ENCODE measurements around the gene EYS. TPM values are rescaled to one million over a fixed set of nuclear protein-coding genes. Genes with fewer than 3 reads are reported as not detected.

The EYS gene
- total and polyA plus RNA-seq, 7 donors, result 0.07 to 0.46 TPM; not detected in 5

- no peaks in the 10 kb centered on the region for H3K4me1 ChIP-seq
- H3K9me3 ChIP-seq, result peaks cover 0 to 6% (median under 1%) of the 10 kb centered on the region in 4 donors
- TF ChIP-seq POLR2AphosphoS5 (IDR thresholded peaks at IDR 0.05), result no peak
- no peak for TF ChIP-seq CTCF (IDR thresholded peaks at IDR 0.05)
- TF ChIP-seq POLR2A (IDR thresholded peaks at IDR 0.05), result no peak
- no peak for TF ChIP-seq EP300 (IDR thresholded peaks at IDR 0.05)
- no peaks in the 10 kb centered on the region for H3K27me3 ChIP-seq
- no peak for DNase-seq
- H3K27ac ChIP-seq, result no peak overlapping the region
- 85 to 92% methylated on average over 3 of the region's 3 CpGs for WGBS, 2 donors
- intact Hi-C loops (cut with DNase I), result no loop called here
- H3K36me3 ChIP-seq, result no peaks in the 10 kb centered on the region
- no peak overlapping the region for H3K4me3 ChIP-seq
Observed at GRCh38 chr6:65199121-65199520, 507.9 kb downstream of the EYS start.

GRCh38 chr6:65191471-65191870, 515.6 kb downstream of the EYS start:
- no peak overlapping the region for H3K27ac ChIP-seq
- no peaks in the 10 kb centered on the region for H3K4me1 ChIP-seq
- H3K36me3 ChIP-seq, result no peaks in the 10 kb centered on the region
- no peak for DNase-seq
- H3K9me3 ChIP-seq, result no peaks in the 10 kb centered on the region
- intact Hi-C loops (cut with DNase I), result no loop called here
- TF ChIP-seq EP300 (IDR thresholded peaks at IDR 0.05), result no peak
- no peak for TF ChIP-seq POLR2A (IDR thresholded peaks at IDR 0.05)
- no peak for TF ChIP-seq CTCF (IDR thresholded peaks at IDR 0.05)
- TF ChIP-seq POLR2AphosphoS5 (IDR thresholded peaks at IDR 0.05), result no peak
- no peak overlapping the region for H3K4me3 ChIP-seq
- WGBS, 2 donors, result 56 to 86% methylated on average over 2 of the region's 2 CpGs
- no peaks in the 10 kb centered on the region for H3K27me3 ChIP-seq

DNA sequence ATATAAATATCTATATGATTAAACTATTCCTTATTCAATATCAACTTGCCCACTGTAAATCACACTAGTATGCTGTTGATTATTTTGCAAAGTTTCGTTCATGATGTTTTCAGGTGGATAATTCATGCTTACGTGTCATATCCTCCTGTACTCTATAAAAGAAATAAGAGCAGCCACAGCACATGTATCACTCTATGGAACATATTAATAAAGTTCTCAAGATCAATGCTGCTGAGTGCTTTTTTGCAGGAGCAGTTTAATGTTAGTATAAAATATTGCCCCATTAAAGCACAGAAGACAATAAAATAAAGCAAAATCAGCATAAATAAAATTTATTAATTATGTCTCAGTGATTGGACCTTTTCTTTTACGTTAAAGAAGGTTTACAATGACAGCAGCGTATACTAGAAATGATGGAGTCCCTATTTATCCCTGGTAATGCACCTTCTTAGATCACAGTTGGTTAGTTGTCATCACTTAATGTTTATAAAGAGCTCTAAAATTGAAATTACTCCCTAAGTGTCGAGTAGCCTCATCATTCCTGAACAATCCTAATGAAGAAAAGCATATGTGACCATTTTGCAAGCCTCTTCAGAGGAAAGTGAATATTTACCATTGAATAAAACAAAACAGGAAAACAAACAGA, 517.7 kb downstream of the EYS start:
- 68 to 75% methylated on average over 5 of the region's 5 CpGs for WGBS, 2 donors
- Histone ChIP-seq H3K36me3 (no peaks in the 10 kb centered on the region), H3K9me3 (no peaks in the 10 kb centered on the region), H3K4me3 (no peak overlapping the region), H3K27ac (no peak overlapping the region), H3K4me1 (no peaks in the 10 kb centered on the region), H3K27me3 (no peaks in the 10 kb centered on the region)
- DNase-seq, result no peak
- TF ChIP-seq POLR2AphosphoS5 (IDR thresholded peaks at IDR 0.05), result no peak
- TF ChIP-seq EP300 (IDR thresholded peaks at IDR 0.05), result no peak
- TF ChIP-seq CTCF (IDR thresholded peaks at IDR 0.05), result no peak
- no peak for TF ChIP-seq POLR2A (IDR thresholded peaks at IDR 0.05)
- intact Hi-C loops (cut with DNase I), result no loop called here

DNA sequence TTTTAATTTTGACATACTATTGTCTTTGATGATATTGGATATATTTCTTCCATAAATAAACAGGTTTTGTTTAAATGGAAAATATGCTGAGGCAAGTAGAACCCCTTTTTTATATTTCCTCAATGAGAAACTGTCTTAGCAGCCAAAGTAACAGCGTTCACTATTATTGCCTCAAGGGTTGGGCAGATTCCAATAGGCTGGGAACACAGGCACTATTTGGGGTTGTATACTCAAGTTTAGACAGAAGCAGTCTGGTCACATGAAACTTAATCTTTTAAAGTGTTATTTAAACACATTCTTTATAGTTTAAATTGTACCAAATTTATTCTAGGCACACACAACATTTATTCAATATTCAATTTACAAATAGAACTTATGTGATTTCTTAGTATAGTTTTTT, 520.2 kb downstream of the EYS start:
- Histone ChIP-seq H3K27ac (no peak overlapping the region), H3K27me3 (no peaks in the 10 kb centered on the region), H3K36me3 (no peaks in the 10 kb centered on the region), H3K4me1 (no peaks in the 10 kb centered on the region), H3K4me3 (no peak overlapping the region), H3K9me3 (no peaks in the 10 kb centered on the region)
- intact Hi-C loops (cut with DNase I), result no loop called here
- TF ChIP-seq EP300 (IDR thresholded peaks at IDR 0.05) (no peak), POLR2A (IDR thresholded peaks at IDR 0.05) (no peak), POLR2AphosphoS5 (IDR thresholded peaks at IDR 0.05) (no peak), CTCF (IDR thresholded peaks at IDR 0.05) (no peak)
- 26 to 67% methylated on average over 1 of the region's 1 CpG for WGBS, 2 donors
- no peak for DNase-seq

DNA sequence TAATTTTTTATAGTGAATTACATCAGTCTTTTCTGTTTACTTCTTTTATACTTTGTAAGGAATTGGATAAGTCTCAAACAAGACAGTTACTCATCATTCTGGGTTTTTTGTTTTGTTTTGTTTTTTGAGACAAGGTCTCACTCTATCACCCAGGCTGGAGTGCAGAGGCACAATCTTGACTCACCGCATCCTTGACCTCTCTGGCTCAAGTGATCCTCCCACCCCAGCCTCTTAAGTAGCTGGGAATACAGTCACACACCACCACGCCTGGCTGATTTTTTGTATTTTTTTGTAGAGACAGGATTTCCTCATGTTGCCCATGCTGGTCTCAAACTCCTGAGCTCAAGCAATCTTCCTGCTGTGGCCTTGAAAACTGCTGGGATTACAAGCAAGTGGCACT, 524.3 kb downstream of the EYS start:
- H3K27ac ChIP-seq, result no peak overlapping the region
- no peaks in the 10 kb centered on the region for H3K36me3 ChIP-seq
- TF ChIP-seq POLR2AphosphoS5 (IDR thresholded peaks at IDR 0.05) (no peak), EP300 (IDR thresholded peaks at IDR 0.05) (no peak), POLR2A (IDR thresholded peaks at IDR 0.05) (no peak), CTCF (IDR thresholded peaks at IDR 0.05) (no peak)
- 72 to 74% methylated on average over 2 of the region's 2 CpGs for WGBS, 2 donors
- no peaks in the 10 kb centered on the region for H3K9me3 ChIP-seq
- intact Hi-C loops (cut with DNase I), result no loop called here
- no peaks in the 10 kb centered on the region for H3K27me3 ChIP-seq
- DNase-seq, result no peak
- no peak overlapping the region for H3K4me3 ChIP-seq
- H3K4me1 ChIP-seq, result no peaks in the 10 kb centered on the region
